LNCaP clone FGC (cell line): ENCODE results near the gene SDHAF2.
"Not testable (repeated sequence)": the region's sequence is repeated elsewhere in the genome, so short reads cannot be mapped to it uniquely, and the experiment has no call there.

Source experiments
- DNase-seq: peaks from one replicate; pipeline ENCODE4 v3.0.0-alpha.2; 2011; ENCODE audit warnings: low read depth
- H3K4me3 ChIP-seq: 2 replicates; pipeline ENCODE4 v1.5.1; 2011; ENCODE audit warnings: mild to moderate bottlenecking, low read depth, low read length, control low read depth
- CTCF ChIP-seq: IDR thresholded peaks from 2 replicates; pipeline ENCODE4 v1.5.1; 2012; ENCODE audit warnings: mild to moderate bottlenecking; ENCODE audit not compliant: control insufficient read depth, insufficient read depth; ENCODE audit errors: extremely low read depth

Gene SDHAF2

GRCh38 chr11:61422226-61422625 lies 7.7 kb upstream of the SDHAF2 start:
- no peak for TF ChIP-seq CTCF
- H3K4me3 ChIP-seq = no peak overlapping the region
- no peak for DNase-seq

- TF ChIP-seq CTCF = no peak
- DNase-seq = peak; percentile 69
Observed at GRCh38 chr11:61425367-61426131, 4.4 kb upstream of the SDHAF2 start.

GRCh38 chr11:61429346-61429690 lies 606 bp upstream of the SDHAF2 start:
- no peak for DNase-seq
- H3K4me3 ChIP-seq = peak overlapping the region; percentile 75
- peak; percentile 35; the same call in 1 of the 2 replicates for TF ChIP-seq CTCF

More at GRCh38 chr11:61425367-61426131, 4.4 kb upstream of the SDHAF2 start:
- H3K4me3 ChIP-seq = peak overlapping the region; percentile 38

GRCh38 chr11:61430839-61431238 lies 915 bp downstream of the SDHAF2 start:
- H3K4me3 ChIP-seq = peak overlapping the region; percentile 75
- not testable (repeated sequence) for DNase-seq

- H3K4me3 ChIP-seq = no peak overlapping the region
- no peak for DNase-seq
- TF ChIP-seq CTCF = no peak
Observed at GRCh38 chr11:61437496-61437895, 7.6 kb downstream of the SDHAF2 start.

- TF ChIP-seq CTCF = no peak
- no peak overlapping the region for H3K4me3 ChIP-seq
- DNase-seq = no peak
Observed at GRCh38 chr11:61439615-61440014, 9.7 kb downstream of the SDHAF2 start.

GRCh38 chr11:61442616-61443015 lies 12.7 kb downstream of the SDHAF2 start:
- no peak overlapping the region for H3K4me3 ChIP-seq
- DNase-seq = no peak
- no peak for TF ChIP-seq CTCF
